Hindlimb muscle (tissue), 1 donor: ENCODE results near the gene ABITRAM. TPM values are rescaled to one million over a fixed set of nuclear protein-coding genes. Genes with fewer than 3 reads are reported as not detected.

ENCODE experiments used
- polyA plus RNA-seq: library from polyadenylated mRNA; unstranded; fragments of 120-200 nt; gene quantifications from one replicate; pipeline ENCODE4 v1.2.1, GENCODE V29; 2013; ENCODE audit not compliant: insufficient read length

ABITRAM gene
- polyA plus RNA-seq, 1 donor = 12.2 TPM

Other genes starting within 250 kb of the ABITRAM start
- gene ACTL7B, start 78.4 kb upstream of the ABITRAM start, polyA plus RNA-seq = not detected
- gene ACTL7A, start 72.1 kb upstream of the ABITRAM start, polyA plus RNA-seq = not detected
- gene ELP1, start 276 bp upstream of the ABITRAM start, polyA plus RNA-seq = 32.9 TPM
- gene CTNNAL1, start 79.1 kb downstream of the ABITRAM start, polyA plus RNA-seq = 20.7 TPM
- gene TMEM245, start 185.5 kb downstream of the ABITRAM start, polyA plus RNA-seq = 37.3 TPM
- 0.76 TPM for gene FRRS1L, start 232.8 kb downstream of the ABITRAM start, polyA plus RNA-seq